SIG-M5 (cell line): ENCODE data around the gene THSD1.
"Not testable (repeated sequence)": the region's sequence is repeated elsewhere in the genome, so short reads cannot be mapped to it uniquely, and the experiment has no call there.

Experiments used
- DNase-seq: peaks from one replicate; lab custom pipeline; 2025; lab: John Stamatoyannopoulos, UW

Gene THSD1

GRCh38 chr13:52411629-52412028, 5.7 kb upstream of the THSD1 start:
- DNase-seq = no peak

GRCh38 chr13:52408071-52408658, 2.2 kb upstream of the THSD1 start:
- DNase-seq = not testable (repeated sequence)

- not testable (repeated sequence) for DNase-seq
These were observed 1.5 kb upstream of the THSD1 start for GRCh38 chr13:52407436-52407835.

- no peak for DNase-seq
These were observed 657 bp upstream of the THSD1 start for GRCh38 chr13:52406629-52407028.

- no peak for DNase-seq
These were observed 604 bp downstream of the THSD1 start for GRCh38 chr13:52405369-52405766.

- no peak for DNase-seq
These were observed 6.3 kb downstream of the THSD1 start for GRCh38 chr13:52399708-52400107.

- no peak for DNase-seq
These were observed 6.9 kb downstream of the THSD1 start for GRCh38 chr13:52399046-52399445.

- DNase-seq = no peak
These were observed 10.3 kb downstream of the THSD1 start for GRCh38 chr13:52395704-52396103.

- no peak for DNase-seq
These were observed 11.4 kb downstream of the THSD1 start for GRCh38 chr13:52394586-52394985.

- no peak for DNase-seq
These were observed 12.2 kb downstream of the THSD1 start for GRCh38 chr13:52393572-52394357.

GRCh38 chr13:52387721-52388120, 18.3 kb downstream of the THSD1 start:
- DNase-seq = no peak

- DNase-seq = no peak
These were observed 20.1 kb downstream of the THSD1 start for GRCh38 chr13:52385870-52386269.

- no peak for DNase-seq
These were observed 22.6 kb downstream of the THSD1 start for GRCh38 chr13:52383366-52383765.

GRCh38 chr13:52378312-52378711, 27.7 kb downstream of the THSD1 start:
- no peak for DNase-seq

GRCh38 chr13:52377898-52378297, 28.1 kb downstream of the THSD1 start:
- no peak for DNase-seq

GRCh38 chr13:52374873-52375411, 31.0 kb downstream of the THSD1 start:
- DNase-seq = no peak

GRCh38 chr13:52374389-52374788, 31.6 kb downstream of the THSD1 start:
- DNase-seq = no peak

GRCh38 chr13:52373277-52373676, 32.7 kb downstream of the THSD1 start:
- DNase-seq = not testable (repeated sequence)

- no peak for DNase-seq
These were observed 34.2 kb downstream of the THSD1 start for GRCh38 chr13:52371736-52372247.

- DNase-seq = no peak
These were observed 39.7 kb downstream of the THSD1 start for GRCh38 chr13:52366291-52366690.

- DNase-seq = not testable (repeated sequence)
These were observed 43.6 kb downstream of the THSD1 start for GRCh38 chr13:52362169-52362887.

- no peak for DNase-seq
These were observed 44.7 kb downstream of the THSD1 start for GRCh38 chr13:52361225-52361624.

- DNase-seq = no peak
These were observed 46.4 kb downstream of the THSD1 start for GRCh38 chr13:52359534-52359933.
